ENCODE data around the gene WDR43.

DNA sequence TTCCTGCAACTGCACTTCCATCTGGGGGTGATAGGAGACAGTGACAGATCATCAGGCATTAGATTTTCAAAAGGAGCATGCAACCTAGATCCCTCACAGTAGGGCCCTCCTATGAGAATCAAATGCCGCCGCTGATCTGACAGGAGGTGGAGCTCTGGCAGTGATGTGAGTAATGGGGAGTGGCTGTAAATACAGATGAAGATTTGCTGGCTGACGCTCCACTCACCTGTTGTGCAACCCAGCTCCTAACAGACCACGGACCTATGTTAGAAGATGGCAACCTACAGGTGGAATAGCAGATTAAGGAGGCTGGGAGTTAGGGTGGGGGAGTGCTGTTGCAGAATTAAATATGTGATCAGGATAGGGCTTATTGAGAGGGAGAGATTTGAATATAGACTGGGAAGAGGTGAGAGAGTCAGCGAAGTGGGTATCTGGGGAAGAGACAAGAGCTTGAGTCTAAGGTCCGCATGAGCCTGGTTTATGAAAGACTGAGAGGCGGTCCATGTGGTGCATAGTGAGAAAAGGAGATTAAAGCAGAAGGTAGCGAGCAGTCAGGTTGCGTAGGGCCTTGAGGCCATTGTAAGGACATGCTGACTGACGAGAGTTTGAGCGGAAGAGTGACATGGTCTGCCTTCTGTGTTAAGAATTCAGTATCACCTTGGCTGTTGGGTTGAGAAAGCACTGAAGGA is 55.3 kb downstream of the WDR43 start:
- TF ChIP-seq POLR2A (IDR thresholded peaks at IDR 0.05), result no peak
- TF ChIP-seq, protein P1, sequence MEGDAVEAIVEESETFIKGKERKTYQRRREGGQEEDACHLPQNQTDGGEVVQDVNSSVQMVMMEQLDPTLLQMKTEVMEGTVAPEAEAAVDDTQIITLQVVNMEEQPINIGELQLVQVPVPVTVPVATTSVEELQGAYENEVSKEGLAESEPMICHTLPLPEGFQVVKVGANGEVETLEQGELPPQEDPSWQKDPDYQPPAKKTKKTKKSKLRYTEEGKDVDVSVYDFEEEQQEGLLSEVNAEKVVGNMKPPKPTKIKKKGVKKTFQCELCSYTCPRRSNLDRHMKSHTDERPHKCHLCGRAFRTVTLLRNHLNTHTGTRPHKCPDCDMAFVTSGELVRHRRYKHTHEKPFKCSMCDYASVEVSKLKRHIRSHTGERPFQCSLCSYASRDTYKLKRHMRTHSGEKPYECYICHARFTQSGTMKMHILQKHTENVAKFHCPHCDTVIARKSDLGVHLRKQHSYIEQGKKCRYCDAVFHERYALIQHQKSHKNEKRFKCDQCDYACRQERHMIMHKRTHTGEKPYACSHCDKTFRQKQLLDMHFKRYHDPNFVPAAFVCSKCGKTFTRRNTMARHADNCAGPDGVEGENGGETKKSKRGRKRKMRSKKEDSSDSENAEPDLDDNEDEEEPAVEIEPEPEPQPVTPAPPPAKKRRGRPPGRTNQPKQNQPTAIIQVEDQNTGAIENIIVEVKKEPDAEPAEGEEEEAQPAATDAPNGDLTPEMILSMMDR (IDR thresholded peaks at IDR 0.05), result no peak

All from right lobe of liver (tissue), 4 donors.